HEK293 (cell line): ENCODE results near the gene PFN3.

Source experiments
- EGR2 ChIP-seq: fragments of 450-650 bp; formaldehyde crosslinking; IDR thresholded peaks from 2 replicates; pipeline ENCODE4 v1.5.1; 2016; ENCODE audit warnings: low read depth, missing biosample characterization, missing genetic modification characterization
- GLIS2 ChIP-seq: fragments of 450-650 bp; formaldehyde crosslinking; IDR thresholded peaks from 2 replicates; pipeline ENCODE4 v1.5.1; 2016; ENCODE audit warnings: missing biosample characterization, missing genetic modification characterization
- PRDM10 ChIP-seq: fragments of 450-650 bp; formaldehyde crosslinking; IDR thresholded peaks from 2 replicates; pipeline ENCODE4 v1.5.1; 2016; ENCODE audit warnings: missing biosample characterization, missing genetic modification characterization
- ZBTB26 ChIP-seq: fragments of 450-650 bp; formaldehyde crosslinking; optimal IDR thresholded peaks from 2 replicates; pipeline ENCODE3; 2016; ENCODE audit warnings: missing biosample characterization, mild to moderate bottlenecking, missing genetic modification characterization
- ZFP69B ChIP-seq: fragments of 450-650 bp; formaldehyde crosslinking; IDR thresholded peaks from 2 replicates; pipeline ENCODE4 v1.5.1; 2016; ENCODE audit warnings: missing biosample characterization, missing genetic modification characterization
- ZNF175 ChIP-seq: fragments of 450-650 bp; formaldehyde crosslinking; IDR thresholded peaks from 2 replicates; pipeline ENCODE4 v1.5.1; 2016; ENCODE audit warnings: missing biosample characterization, missing genetic modification characterization
- ZNF629 ChIP-seq: fragments of 450-650 bp; formaldehyde crosslinking; IDR thresholded peaks from 2 replicates; pipeline ENCODE4 v1.5.1; 2017; ENCODE audit warnings: missing biosample characterization, missing genetic modification characterization
- ZNF664 ChIP-seq: fragments of 450-650 bp; formaldehyde crosslinking; IDR thresholded peaks from 2 replicates; pipeline ENCODE4 v1.5.1; 2016; ENCODE audit warnings: missing biosample characterization, missing genetic modification characterization
- ZNF670 ChIP-seq: fragments of 450-650 bp; formaldehyde crosslinking; IDR thresholded peaks from 2 replicates; pipeline ENCODE4 v1.5.1; 2016; ENCODE audit warnings: missing biosample characterization, missing genetic modification characterization, low read depth
- TF ChIP-seq, protein P1 (sequence below): fragments of 450-650 bp; formaldehyde crosslinking; IDR thresholded peaks from 2 replicates; pipeline ENCODE4 v1.5.1; 2016; ENCODE audit warnings: missing biosample characterization, missing genetic modification characterization
- TF ChIP-seq, protein P2 (sequence below): fragments of 450-650 bp; formaldehyde crosslinking; IDR thresholded peaks from 2 replicates; pipeline ENCODE4 v1.5.1; 2016; ENCODE audit warnings: missing biosample characterization, missing genetic modification characterization, borderline replicate concordance
- TF ChIP-seq, protein P3 (sequence below): fragments of 450-650 bp; formaldehyde crosslinking; IDR thresholded peaks from 2 replicates; pipeline ENCODE4 v1.5.1; 2016; ENCODE audit warnings: missing biosample characterization, missing genetic modification characterization
- TF ChIP-seq, protein P4 (sequence below): fragments of 450-650 bp; formaldehyde crosslinking; IDR thresholded peaks from 2 replicates; pipeline ENCODE4 v1.5.1; 2016; ENCODE audit warnings: missing biosample characterization, missing genetic modification characterization

Gene PFN3

DNA sequence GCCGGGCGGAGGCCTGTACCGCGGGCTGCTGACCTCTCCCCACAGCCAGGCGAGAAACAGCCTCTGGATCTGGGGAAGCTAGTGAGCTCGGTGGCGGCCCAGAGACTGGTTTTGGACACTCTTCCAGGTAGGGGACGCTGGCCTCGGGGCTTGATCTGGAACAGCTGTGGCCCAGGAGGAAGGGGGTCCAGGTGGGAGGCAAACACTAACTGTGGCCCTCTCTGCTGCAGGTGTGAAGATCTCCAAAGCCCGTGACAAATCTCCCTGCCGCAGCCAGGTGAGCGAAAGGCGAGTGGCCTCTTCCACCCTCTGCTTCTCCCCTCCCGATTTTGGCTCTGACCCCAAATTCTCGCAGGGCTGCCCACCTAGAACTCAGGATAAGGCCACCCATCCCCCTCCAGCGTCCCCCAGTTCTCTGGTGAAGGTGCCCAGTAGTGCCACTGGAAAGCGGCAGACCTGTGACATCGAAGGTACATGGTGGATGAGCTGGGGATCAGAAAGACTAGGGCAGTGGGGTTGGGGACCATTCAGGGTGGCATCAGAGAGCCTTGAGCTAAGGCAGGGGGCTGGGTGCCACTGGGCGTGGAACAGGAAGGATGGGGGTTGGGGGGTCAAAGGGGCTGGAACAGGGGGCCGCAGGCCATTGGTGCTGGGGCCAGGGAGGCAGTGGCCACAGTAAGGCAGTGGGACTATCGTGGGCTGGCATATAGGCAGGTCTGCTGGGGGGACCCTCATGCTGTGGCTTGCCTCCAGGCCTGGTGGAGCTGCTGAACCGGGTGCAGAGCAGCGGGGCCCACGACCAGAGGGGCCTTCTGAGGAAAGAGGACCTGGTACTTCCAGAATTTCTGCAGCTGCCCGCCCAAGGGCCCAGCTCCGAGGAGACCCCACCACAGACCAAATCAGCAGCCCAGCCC lies 29.1 kb downstream of the PFN3 start (continued):
- TF ChIP-seq ZNF175 (tag by site-specific recombination) (no peak), ZBTB26 (tag by site-specific recombination) (no peak), ZNF670 (tag by site-specific recombination) (no peak), ZNF629 (tag by site-specific recombination) (no peak), ZNF664 (tag by site-specific recombination) (no peak), GLIS2 (tag by site-specific recombination) (peak; percentile 66), PRDM10 (tag by site-specific recombination) (peak; percentile 85), ZFP69B (tag by site-specific recombination) (0 out of 2 replicates have a peak, but pooled peaks have one; percentile 34), EGR2 (tag by site-specific recombination) (no peak)
- TF ChIP-seq, protein P1, sequence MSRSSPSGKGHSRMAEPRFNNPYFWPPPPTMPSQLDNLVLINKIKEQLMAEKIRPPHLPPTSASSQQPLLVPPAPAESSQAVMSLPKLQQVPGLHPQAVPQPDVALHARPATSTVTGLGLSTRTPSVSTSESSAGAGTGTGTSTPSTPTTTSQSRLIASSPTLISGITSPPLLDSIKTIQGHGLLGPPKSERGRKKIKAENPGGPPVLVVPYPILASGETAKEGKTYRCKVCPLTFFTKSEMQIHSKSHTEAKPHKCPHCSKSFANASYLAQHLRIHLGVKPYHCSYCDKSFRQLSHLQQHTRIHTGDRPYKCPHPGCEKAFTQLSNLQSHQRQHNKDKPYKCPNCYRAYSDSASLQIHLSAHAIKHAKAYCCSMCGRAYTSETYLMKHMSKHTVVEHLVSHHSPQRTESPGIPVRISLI (tag by site-specific recombination): no peak
- TF ChIP-seq, protein P2, sequence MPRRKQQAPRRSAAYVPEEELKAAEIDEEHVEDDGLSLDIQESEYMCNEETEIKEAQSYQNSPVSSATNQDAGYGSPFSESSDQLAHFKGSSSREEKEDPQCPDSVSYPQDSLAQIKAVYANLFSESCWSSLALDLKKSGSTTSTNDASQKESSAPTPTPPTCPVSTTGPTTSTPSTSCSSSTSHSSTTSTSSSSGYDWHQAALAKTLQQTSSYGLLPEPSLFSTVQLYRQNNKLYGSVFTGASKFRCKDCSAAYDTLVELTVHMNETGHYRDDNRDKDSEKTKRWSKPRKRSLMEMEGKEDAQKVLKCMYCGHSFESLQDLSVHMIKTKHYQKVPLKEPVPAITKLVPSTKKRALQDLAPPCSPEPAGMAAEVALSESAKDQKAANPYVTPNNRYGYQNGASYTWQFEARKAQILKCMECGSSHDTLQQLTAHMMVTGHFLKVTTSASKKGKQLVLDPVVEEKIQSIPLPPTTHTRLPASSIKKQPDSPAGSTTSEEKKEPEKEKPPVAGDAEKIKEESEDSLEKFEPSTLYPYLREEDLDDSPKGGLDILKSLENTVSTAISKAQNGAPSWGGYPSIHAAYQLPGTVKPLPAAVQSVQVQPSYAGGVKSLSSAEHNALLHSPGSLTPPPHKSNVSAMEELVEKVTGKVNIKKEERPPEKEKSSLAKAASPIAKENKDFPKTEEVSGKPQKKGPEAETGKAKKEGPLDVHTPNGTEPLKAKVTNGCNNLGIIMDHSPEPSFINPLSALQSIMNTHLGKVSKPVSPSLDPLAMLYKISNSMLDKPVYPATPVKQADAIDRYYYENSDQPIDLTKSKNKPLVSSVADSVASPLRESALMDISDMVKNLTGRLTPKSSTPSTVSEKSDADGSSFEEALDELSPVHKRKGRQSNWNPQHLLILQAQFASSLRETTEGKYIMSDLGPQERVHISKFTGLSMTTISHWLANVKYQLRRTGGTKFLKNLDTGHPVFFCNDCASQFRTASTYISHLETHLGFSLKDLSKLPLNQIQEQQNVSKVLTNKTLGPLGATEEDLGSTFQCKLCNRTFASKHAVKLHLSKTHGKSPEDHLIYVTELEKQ (tag by site-specific recombination): no peak
- TF ChIP-seq, protein P3, sequence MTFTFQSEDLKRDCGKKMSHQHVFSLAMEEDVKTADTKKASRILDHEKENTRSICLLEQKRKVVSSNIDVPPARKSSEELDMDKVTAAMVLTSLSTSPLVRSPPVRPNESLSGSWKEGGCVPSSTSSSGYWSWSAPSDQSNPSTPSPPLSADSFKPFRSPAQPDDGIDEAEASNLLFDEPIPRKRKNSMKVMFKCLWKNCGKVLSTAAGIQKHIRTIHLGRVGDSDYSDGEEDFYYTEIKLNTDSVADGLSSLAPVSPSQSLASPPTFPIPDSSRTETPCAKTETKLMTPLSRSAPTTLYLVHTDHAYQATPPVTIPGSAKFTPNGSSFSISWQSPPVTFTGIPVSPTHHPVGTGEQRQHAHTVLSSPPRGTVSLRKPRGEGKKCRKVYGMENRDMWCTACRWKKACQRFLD (tag by site-specific recombination): no peak
- TF ChIP-seq, protein P4, sequence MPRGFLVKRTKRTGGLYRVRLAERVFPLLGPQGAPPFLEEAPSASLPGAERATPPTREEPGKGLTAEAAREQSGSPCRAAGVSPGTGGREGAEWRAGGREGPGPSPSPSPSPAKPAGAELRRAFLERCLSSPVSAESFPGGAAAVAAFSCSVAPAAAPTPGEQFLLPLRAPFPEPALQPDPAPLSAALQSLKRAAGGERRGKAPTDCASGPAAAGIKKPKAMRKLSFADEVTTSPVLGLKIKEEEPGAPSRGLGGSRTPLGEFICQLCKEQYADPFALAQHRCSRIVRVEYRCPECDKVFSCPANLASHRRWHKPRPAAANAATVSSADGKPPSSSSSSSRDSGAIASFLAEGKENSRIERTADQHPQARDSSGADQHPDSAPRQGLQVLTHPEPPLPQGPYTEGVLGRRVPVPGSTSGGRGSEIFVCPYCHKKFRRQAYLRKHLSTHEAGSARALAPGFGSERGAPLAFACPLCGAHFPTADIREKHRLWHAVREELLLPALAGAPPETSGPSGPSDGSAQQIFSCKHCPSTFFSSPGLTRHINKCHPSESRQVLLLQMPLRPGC (tag by site-specific recombination): no peak
